Left forelimb (tissue), 1 donor: ENCODE data around the gene SCUBE1.
"Not testable (repeated sequence)": the region's sequence is repeated elsewhere in the genome, so short reads cannot be mapped to it uniquely, and the experiment has no call there.

ENCODE experiments used
- DNase-seq: peaks from one replicate; pipeline ENCODE4 v3.0.0-alpha.2; 2018; ENCODE audit warnings: low spot score

Gene SCUBE1

GRCh38 chr22:43301866-43302265, 41.3 kb downstream of the SCUBE1 start:
- DNase-seq, result no peak

GRCh38 chr22:43300891-43301676, 42.1 kb downstream of the SCUBE1 start:
- DNase-seq, result no peak

- DNase-seq, result no peak
Observed at GRCh38 chr22:43299736-43300135, 43.4 kb downstream of the SCUBE1 start.

- DNase-seq, result no peak
Observed at GRCh38 chr22:43298062-43298801, 44.9 kb downstream of the SCUBE1 start.

- no peak for DNase-seq
Observed at GRCh38 chr22:43297270-43298061, 45.7 kb downstream of the SCUBE1 start.

GRCh38 chr22:43296276-43296902, 46.8 kb downstream of the SCUBE1 start:
- no peak for DNase-seq

GRCh38 chr22:43295660-43296059, 47.5 kb downstream of the SCUBE1 start:
- DNase-seq, result no peak

- no peak for DNase-seq
Observed at GRCh38 chr22:43295173-43295572, 48.0 kb downstream of the SCUBE1 start.

GRCh38 chr22:43293655-43294392, 49.3 kb downstream of the SCUBE1 start:
- no peak for DNase-seq

- DNase-seq, result no peak
Observed at GRCh38 chr22:43293259-43293654, 49.9 kb downstream of the SCUBE1 start.

GRCh38 chr22:43292630-43293018, 50.5 kb downstream of the SCUBE1 start:
- no peak for DNase-seq

GRCh38 chr22:43291381-43291780, 51.8 kb downstream of the SCUBE1 start:
- DNase-seq, result no peak

- no peak for DNase-seq
Observed at GRCh38 chr22:43289976-43290721, 53.0 kb downstream of the SCUBE1 start.

GRCh38 chr22:43289531-43289963, 53.6 kb downstream of the SCUBE1 start:
- DNase-seq, result no peak

- no peak for DNase-seq
Observed at GRCh38 chr22:43288807-43289420, 54.3 kb downstream of the SCUBE1 start.

- DNase-seq, result no peak
Observed at GRCh38 chr22:43288378-43288777, 54.8 kb downstream of the SCUBE1 start.

- no peak for DNase-seq
Observed at GRCh38 chr22:43287441-43287840, 55.7 kb downstream of the SCUBE1 start.

- no peak for DNase-seq
Observed at GRCh38 chr22:43281394-43281793, 61.8 kb downstream of the SCUBE1 start.

- not testable (repeated sequence) for DNase-seq
Observed at GRCh38 chr22:43280523-43280886, 62.7 kb downstream of the SCUBE1 start.

GRCh38 chr22:43279867-43280522, 63.2 kb downstream of the SCUBE1 start:
- DNase-seq, result no peak
